Subcutaneous preadipocyte (primary cell): Measurements from ENCODE around the gene FBL. TPM values are rescaled to one million over a fixed set of nuclear protein-coding genes. Genes with fewer than 3 reads are reported as not detected.

Experiments
- small RNA-seq: library from RNA; depleted of rRNA; stranded (forward); fragments of <200 nt; gene quantifications from one replicate; pipeline ENCODE3, GENCODE V24; 2012
- total RNA-seq: library from RNA; depleted of rRNA; stranded (reverse); fragments of >200 nt; gene quantifications from 2 replicates; pipeline ENCODE4 v1.2.3, GENCODE V29; 2012

FBL gene
- 199 and 231 TPM in 2 replicates for total RNA-seq

DNA sequence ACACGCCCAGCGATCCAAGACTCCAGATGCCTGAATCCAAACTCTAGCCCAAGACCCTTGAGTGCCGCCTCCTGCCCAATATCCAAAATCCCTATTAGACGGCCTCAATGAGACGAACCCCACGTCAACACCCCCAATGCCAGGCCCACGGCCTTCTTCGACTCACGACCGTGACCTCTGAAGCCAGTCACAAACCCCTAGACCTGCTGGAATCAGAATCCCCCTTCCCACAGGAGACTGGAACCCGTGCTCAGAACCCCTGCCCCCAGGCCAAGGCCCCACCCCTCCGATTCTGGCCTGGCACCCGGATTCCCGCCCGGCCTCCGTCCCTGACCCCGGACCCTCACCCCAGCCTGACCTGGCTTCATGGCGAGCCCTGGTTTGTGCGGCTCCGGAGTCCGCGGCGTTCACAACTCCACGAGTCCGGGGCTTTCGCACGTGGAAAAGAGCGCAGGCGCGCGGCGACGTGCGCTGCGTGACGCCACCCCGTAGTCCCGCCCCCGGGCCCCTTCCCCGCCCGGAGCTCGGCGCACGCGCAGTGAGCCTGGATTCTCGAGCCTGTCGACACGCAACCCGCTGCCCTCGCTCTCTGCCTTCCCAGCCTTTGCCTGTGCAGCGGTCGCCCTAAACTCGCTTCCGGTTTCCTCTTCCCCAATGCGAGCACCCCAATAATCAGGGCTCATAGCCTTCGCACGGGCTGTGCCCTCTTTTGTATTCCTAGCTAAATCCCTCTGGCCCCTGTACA, at the start of gene FBL:
FBL (minus strand) TSS at position 447 of the 745 bp plus-strand sequence; CDS start at position 368, 79 bp downstream.

DNA sequence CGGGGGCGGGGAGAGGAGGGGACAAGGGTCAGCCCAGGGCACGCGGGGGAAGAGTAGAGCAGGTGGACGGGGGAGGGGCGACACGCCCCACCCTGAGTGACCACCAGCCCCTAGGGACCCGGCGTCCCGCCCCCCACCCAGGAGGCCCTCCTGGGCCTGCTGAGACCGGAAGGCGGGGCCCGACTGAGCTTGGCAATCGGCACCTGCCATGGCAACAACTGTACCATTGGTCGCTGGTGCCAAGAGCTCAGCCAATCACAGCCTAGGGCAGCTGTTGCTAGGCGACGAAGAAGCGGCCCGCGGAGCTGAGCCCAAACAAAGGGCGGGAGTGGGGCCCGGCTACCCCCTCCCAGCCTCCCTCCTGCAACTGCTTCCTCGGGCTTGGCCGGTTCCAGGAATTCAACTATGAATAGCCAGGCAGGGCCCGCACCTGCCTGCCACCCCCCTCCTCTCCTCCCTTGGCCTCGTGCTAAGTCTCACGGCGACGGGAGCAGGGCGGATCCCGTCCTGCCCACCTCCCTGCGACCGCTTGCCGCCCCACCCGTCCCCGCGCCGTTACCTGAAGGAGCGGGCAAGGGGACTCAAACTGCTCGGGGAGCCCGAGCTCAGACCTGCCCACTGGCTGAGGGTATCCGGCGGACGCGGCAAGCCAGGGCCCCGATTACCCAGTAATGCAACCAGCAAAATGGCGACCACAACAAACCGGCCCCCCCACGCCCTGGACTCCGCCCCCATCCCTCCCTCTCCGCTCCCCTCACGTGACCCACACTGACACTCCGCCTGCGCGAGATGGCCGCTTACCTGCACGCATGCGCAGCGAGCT, 12.5 kb downstream of the FBL start, which contains the start of gene DYRK1B:
DYRK1B (minus strand) TSS at position 699 of the 823 bp plus-strand sequence. CDS start 2,295 bp downstream, outside the sequence.

Small RNAs within 50 kb of the gene (small RNA-seq; reads per million reads assigned to genes)
- gene MIR6719: not detected

Other genes starting within 250 kb of the FBL start
- not detected in 2 replicates for gene LGALS13, start 243.9 kb downstream of the FBL start, total RNA-seq
- not detected in 2 replicates for gene LGALS16, start 190.5 kb downstream of the FBL start, total RNA-seq
- not detected in 2 replicates for gene LGALS14, start 141.9 kb downstream of the FBL start, total RNA-seq
- not detected in 2 replicates for gene CLC, start 108.3 kb downstream of the FBL start, total RNA-seq
- not detected in 2 replicates for gene LEUTX, start 67.5 kb downstream of the FBL start, total RNA-seq
- 9.0 and 14.7 TPM in 2 replicates for gene DYRK1B, start 12.2 kb downstream of the FBL start, total RNA-seq
- under 0.01 and 0.59 TPM in 2 replicates for gene FCGBP, start 88.3 kb upstream of the FBL start, total RNA-seq
- 111 and 112 TPM in 2 replicates for gene PSMC4, start 124.8 kb upstream of the FBL start, total RNA-seq
- 5.1 and 5.9 TPM in 2 replicates for gene ZNF546, start 150.7 kb upstream of the FBL start, total RNA-seq
- 11.0 and 14.1 TPM in 2 replicates for gene ZNF780B, start 209.9 kb upstream of the FBL start, total RNA-seq
- 11.7 and 14.7 TPM in 2 replicates for gene ZNF780A, start 244.6 kb upstream of the FBL start, total RNA-seq